K562 (cell line): Measurements from ENCODE around the gene FBP1. TPM values are rescaled to one million over a fixed set of nuclear protein-coding genes. Genes with fewer than 3 reads are reported as not detected.

Experiments used
- ATAC-seq: fragments of 200-7000 bp; cut with Tn5 transposase; 3 replicates; pipeline ENCODE4 v1.9.1; 2020; ENCODE audit warnings: moderate library complexity
- BruUV-seq: library from RNA; stranded (reverse); fragments of 400-500 nt; replicated peaks from 2 replicates; lab custom pipeline; 2021; lab: Mats Ljungman, UMichigan
- CTCF ChIA-PET: fragments of 300-600 bp; formaldehyde crosslinking; extraction: SDS; loops from one replicate; lab custom pipeline; 2021; ENCODE audit warnings: low intra/inter-chr PET ratio; lab: Yijun Ruan, JAX
- POLR2A ChIA-PET: fragments of 300-600, 350-650 bp; sonication (Branson Sonifier 250); formaldehyde crosslinking; extraction: SDS; loops from one replicate; lab custom pipeline; 2021; ENCODE audit warnings: antibody characterized with exemption, inconsistent platforms; lab: Yijun Ruan, JAX
- DNase-seq, 4 experiments: peaks; one replicate each; pipeline versions ENCODE4 v3.0.0 to v3.0.0-alpha.2; 2011 to 2018; ENCODE audit warnings: low spot score in 3 of 4, mixed read lengths in 3 of 4; ENCODE audit errors: extremely low read depth in 1 of 4
- FAIRE-seq: peaks from 2 replicates; lab custom pipeline; 2011; peaks lifted over from hg19 to GRCh38; lab: Jason Lieb, UNC
- H2AFZ ChIP-seq: 2 replicates; pipeline ENCODE4 v1.6.0; 2011; ENCODE audit warnings: low read depth, low read length, control low read depth, inconsistent platforms
- H3K27ac ChIP-seq: fragments of 200-600 bp; 3 replicates; pipeline ENCODE4 v1.8.0; 2011; ENCODE audit warnings: low read depth, mild to moderate bottlenecking, control low read depth, inconsistent platforms, low read length, moderate library complexity, mixed read lengths; ENCODE audit errors: extremely low read depth
- H3K27me3 ChIP-seq, 2 experiments: fragments of 300-600 bp in 1 of 2; 2 replicates in 1 of 2; 3 replicates in 1 of 2; pipeline versions ENCODE4 v1.6.0 to v1.8.0; 2011; ENCODE audit warnings: inconsistent platforms in 2 of 2, low read length in 2 of 2, mild to moderate bottlenecking in 1 of 2, mixed read lengths in 1 of 2, moderate library complexity in 1 of 2; ENCODE audit not compliant: control insufficient read depth in 2 of 2, insufficient read depth in 2 of 2
- H3K36me3 ChIP-seq: fragments of 300-600 bp; 3 replicates; pipeline ENCODE4 v1.8.0; 2011; ENCODE audit warnings: mild to moderate bottlenecking, low read length, inconsistent platforms; ENCODE audit not compliant: control insufficient read depth, insufficient read depth
- H3K4me1 ChIP-seq, 2 experiments: fragments of 200-600 bp in 1 of 2; replicated peaks in 1 of 2; 2 replicates in 1 of 2; 3 replicates in 1 of 2; pipeline versions ENCODE4 v1.5.1 to v1.8.0; 2011; ENCODE audit warnings: inconsistent platforms in 2 of 2, low read length in 2 of 2, mild to moderate bottlenecking in 1 of 2, mixed read lengths in 1 of 2, moderate library complexity in 1 of 2; ENCODE audit not compliant: control insufficient read depth in 2 of 2, insufficient read depth in 2 of 2
- H3K4me2 ChIP-seq: 2 replicates; pipeline ENCODE4 v1.6.1; 2011; ENCODE audit warnings: low read length, control low read depth, inconsistent platforms, mixed read lengths; ENCODE audit not compliant: insufficient read depth
- H3K4me3 ChIP-seq: fragments of 200-600 bp; sonication (generic), shearing (Covaris generic); 2 replicates; pipeline ENCODE4 v1.5.1; 2016; ENCODE audit warnings: control low read depth, inconsistent platforms
- H3K79me2 ChIP-seq: fragments of 200-600 bp; 3 replicates; pipeline ENCODE4 v1.8.0; 2011; ENCODE audit warnings: low read length, inconsistent platforms; ENCODE audit not compliant: control insufficient read depth, insufficient read depth
- H3K9ac ChIP-seq, 2 experiments: 2 replicates each; pipeline versions ENCODE4 v1.6.0 to v1.6.1; 2011; ENCODE audit warnings: low read depth in 2 of 2, low read length in 2 of 2, control low read depth in 1 of 2, inconsistent platforms in 1 of 2, mild to moderate bottlenecking in 1 of 2, mixed read lengths in 1 of 2; ENCODE audit not compliant: insufficient read depth in 1 of 2
- H3K9me1 ChIP-seq: one replicate; pipeline ENCODE4 v1.6.0; 2011; ENCODE audit warnings: inconsistent platforms, mild to moderate bottlenecking, low read length, moderate library complexity; ENCODE audit not compliant: control insufficient read depth, insufficient read depth
- H3K9me3 ChIP-seq: replicated peaks from 2 replicates; pipeline ENCODE4 v1.5.1; 2011; ENCODE audit warnings: low read depth, low read length, inconsistent platforms; ENCODE audit not compliant: control insufficient read depth, insufficient read depth
- H4K20me1 ChIP-seq: replicated peaks from 2 replicates; pipeline ENCODE4 v1.6.1; 2011; ENCODE audit warnings: low read length, inconsistent platforms, mixed read lengths; ENCODE audit not compliant: control insufficient read depth, insufficient read depth
- MAFK ChIP-seq: IDR thresholded peaks from 2 replicates; pipeline ENCODE4 v1.6.1; 2011; ENCODE audit warnings: low read length, improper control_type of control experiment
- SMARCC2 ChIP-seq: fragments of 450-650 bp; IDR thresholded peaks from 2 replicates; pipeline ENCODE4 v1.6.1; 2017; ENCODE audit warnings: antibody characterized with exemption, moderate library complexity, mild to moderate bottlenecking, low read depth
- SUPT5H ChIP-seq: fragments of 450-650 bp; IDR thresholded peaks from 2 replicates; pipeline ENCODE4 v1.6.1; 2016
- WGBS: fragments of 100-300 bp; shearing (Covaris generic); methylation state at CpG from one replicate; pipeline ENCODE4 v1.1.6; 2016; ENCODE audit warnings: low coverage, mixed read lengths; ENCODE audit not compliant: insufficient coverage; ENCODE audit errors: missing lambda C conversion rate; 5-methylcytosine and 5-hydroxymethylcytosine counted together
- in situ Hi-C: fragments of 300-500 bp; cut with MboI; formaldehyde crosslinking; loops from 4 replicates; pipeline ENCODE4 v1.15.0; 2018; ENCODE audit warnings: inconsistent platforms, mixed read lengths
- intact Hi-C: fragments of 100-400 bp; cut with micrococcal nuclease; formaldehyde crosslinking; loops from 2 replicates; pipeline ENCODE4 v1.14.2; 2022
- polyA plus RNA-seq, 8 experiments: library from polyadenylated mRNA; depleted of rRNA in 4 of 8; stranded (reverse) in 5 of 8; unstranded in 3 of 8; fragments of >200 nt; fragmentation: Nextera tagmentation in 2 of 8; fragmentation: Illumina TruSeq in 1 of 8; extraction: Ambion mirVana in 2 of 8; extraction: Trizol in 1 of 8; gene quantifications; 2 replicates each; pipeline versions ENCODE4 v1.2.1 to v1.2.3, GENCODE V29; 2011 to 2014; ENCODE audit warnings: inconsistent platforms in 1 of 8, missing spikeins in 1 of 8
- total RNA-seq, 7 experiments: library from RNA; depleted of rRNA in 6 of 7; stranded (reverse); fragments of >200 nt in 6 of 7; fragmentation: Illumina TruSeq in 2 of 7; extraction: Trizol in 2 of 7; gene quantifications; 2 replicates each; pipeline versions ENCODE4 v1.2.1 to v1.2.3, GENCODE V29; 2011 to 2021; ENCODE audit warnings: low replicate concordance in 1 of 7
- TF ChIP-seq, protein P1 (sequence below): sonication (generic); formaldehyde crosslinking; IDR thresholded peaks from 2 replicates; pipeline ENCODE4 v1.8.0; 2023; ENCODE audit warnings: missing genetic modification reagents, mild to moderate bottlenecking, borderline replicate concordance
- TF ChIP-seq, protein P2 (sequence below): fragments of 250-450 bp; sonication (Bioruptor Pico); IDR thresholded peaks from 2 replicates; pipeline ENCODE4 v1.8.0; 2021; ENCODE audit warnings: mild to moderate bottlenecking, moderate library complexity
- TF ChIP-seq, protein P3 (sequence below): sonication (generic); formaldehyde crosslinking; IDR thresholded peaks from 2 replicates; pipeline ENCODE4 v1.8.1; 2023; ENCODE audit warnings: mild to moderate bottlenecking, missing genetic modification reagents, moderate library complexity
- TF ChIP-seq, protein P4 (sequence below), 2 experiments: IDR thresholded peaks; 2 replicates each; pipeline ENCODE4 v1.6.1; 2011; ENCODE audit warnings: borderline replicate concordance in 1 of 2, control low read depth in 1 of 2, low read depth in 1 of 2, low read length in 1 of 2, mild to moderate bottlenecking in 1 of 2, mixed read lengths in 1 of 2, moderate library complexity in 1 of 2; ENCODE audit not compliant: insufficient read depth in 1 of 2, insufficient read length in 1 of 2, poor library complexity in 1 of 2, severe bottlenecking in 1 of 2; ENCODE audit errors: extremely low read depth in 1 of 2
- TF ChIP-seq, protein P5 (sequence below): sonication (generic); formaldehyde crosslinking; IDR thresholded peaks from 2 replicates; pipeline ENCODE4 v1.8.1; 2023; ENCODE audit warnings: mild to moderate bottlenecking, missing genetic modification reagents

The FBP1 gene
- total and polyA plus RNA-seq, 9 of the 15 experiments (the other 6 are each of a cell fraction or from before 2014, with no cell fraction given), result 0.24 TPM; not detected in 8

DNA sequence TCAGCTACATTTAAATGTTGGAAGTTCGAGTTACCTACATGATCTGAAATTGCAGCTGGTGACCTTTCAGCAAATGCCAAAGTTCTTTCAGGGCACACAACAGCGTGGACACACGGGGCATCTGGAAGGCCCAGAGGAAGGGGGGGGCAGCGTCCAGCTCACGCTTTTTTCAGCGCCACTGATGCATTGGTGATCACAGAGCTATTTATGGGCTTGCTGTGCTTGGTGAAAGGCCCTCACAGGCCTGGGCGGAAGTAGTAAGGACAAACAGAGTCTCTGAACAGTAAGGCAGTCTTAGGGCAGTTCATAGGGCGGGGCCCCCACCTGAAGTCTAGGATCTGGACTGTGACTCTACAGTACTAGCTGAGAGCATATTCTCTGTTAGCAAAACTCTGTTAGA lies 39.1 kb downstream of the FBP1 start (continued):
- TF ChIP-seq, protein P1, sequence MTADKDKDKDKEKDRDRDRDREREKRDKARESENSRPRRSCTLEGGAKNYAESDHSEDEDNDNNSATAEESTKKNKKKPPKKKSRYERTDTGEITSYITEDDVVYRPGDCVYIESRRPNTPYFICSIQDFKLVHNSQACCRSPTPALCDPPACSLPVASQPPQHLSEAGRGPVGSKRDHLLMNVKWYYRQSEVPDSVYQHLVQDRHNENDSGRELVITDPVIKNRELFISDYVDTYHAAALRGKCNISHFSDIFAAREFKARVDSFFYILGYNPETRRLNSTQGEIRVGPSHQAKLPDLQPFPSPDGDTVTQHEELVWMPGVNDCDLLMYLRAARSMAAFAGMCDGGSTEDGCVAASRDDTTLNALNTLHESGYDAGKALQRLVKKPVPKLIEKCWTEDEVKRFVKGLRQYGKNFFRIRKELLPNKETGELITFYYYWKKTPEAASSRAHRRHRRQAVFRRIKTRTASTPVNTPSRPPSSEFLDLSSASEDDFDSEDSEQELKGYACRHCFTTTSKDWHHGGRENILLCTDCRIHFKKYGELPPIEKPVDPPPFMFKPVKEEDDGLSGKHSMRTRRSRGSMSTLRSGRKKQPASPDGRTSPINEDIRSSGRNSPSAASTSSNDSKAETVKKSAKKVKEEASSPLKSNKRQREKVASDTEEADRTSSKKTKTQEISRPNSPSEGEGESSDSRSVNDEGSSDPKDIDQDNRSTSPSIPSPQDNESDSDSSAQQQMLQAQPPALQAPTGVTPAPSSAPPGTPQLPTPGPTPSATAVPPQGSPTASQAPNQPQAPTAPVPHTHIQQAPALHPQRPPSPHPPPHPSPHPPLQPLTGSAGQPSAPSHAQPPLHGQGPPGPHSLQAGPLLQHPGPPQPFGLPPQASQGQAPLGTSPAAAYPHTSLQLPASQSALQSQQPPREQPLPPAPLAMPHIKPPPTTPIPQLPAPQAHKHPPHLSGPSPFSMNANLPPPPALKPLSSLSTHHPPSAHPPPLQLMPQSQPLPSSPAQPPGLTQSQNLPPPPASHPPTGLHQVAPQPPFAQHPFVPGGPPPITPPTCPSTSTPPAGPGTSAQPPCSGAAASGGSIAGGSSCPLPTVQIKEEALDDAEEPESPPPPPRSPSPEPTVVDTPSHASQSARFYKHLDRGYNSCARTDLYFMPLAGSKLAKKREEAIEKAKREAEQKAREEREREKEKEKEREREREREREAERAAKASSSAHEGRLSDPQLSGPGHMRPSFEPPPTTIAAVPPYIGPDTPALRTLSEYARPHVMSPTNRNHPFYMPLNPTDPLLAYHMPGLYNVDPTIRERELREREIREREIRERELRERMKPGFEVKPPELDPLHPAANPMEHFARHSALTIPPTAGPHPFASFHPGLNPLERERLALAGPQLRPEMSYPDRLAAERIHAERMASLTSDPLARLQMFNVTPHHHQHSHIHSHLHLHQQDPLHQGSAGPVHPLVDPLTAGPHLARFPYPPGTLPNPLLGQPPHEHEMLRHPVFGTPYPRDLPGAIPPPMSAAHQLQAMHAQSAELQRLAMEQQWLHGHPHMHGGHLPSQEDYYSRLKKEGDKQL (CRISPR knock-in tag), result no peak
- no peak for TF ChIP-seq MAFK

DNA sequence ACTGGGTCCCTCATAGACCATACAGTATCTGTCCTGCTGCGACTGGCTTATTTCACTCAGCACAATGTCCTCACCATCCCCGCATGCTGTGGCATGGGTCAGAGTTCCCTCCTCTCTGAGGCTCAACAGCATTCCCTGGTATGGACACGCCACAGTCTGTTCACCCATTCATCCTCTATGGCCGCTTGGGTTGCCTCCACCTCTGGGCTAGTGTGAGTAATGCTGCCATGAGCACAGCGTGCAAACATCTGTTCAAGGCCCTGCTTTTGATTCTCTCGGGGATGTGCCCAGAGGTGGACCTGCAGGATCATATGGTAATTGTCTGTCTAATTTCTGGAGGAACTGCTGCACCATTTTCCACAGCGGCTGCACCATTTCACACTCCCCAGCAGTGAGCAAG lies 40.2 kb downstream of the FBP1 start:
- CTCF ChIA-PET, result no interaction called here
- no peaks in the 10 kb centered on the region for H3K4me1 ChIP-seq
- H4K20me1 ChIP-seq, result no peaks in the 10 kb centered on the region; the same call in 1 of the 2 replicates
- in situ Hi-C loops, result no loop called here
- no peak overlapping the region for H3K9ac ChIP-seq
- H3K9me3 ChIP-seq, result no peaks in the 10 kb centered on the region
- H3K36me3 ChIP-seq, result no peaks in the 10 kb centered on the region
- no peak for FAIRE-seq
- H2AFZ ChIP-seq, result no peak overlapping the region
- DNase-seq, result no peak
- 6% methylated on average over 7 of the region's 7 CpGs for WGBS
- POLR2A ChIA-PET, result no interaction called here
- peaks cover 28 to 56% of the 10 kb centered on the region in 2 experiments; a peak in 4 of 5 replicates for H3K27me3 ChIP-seq
- H3K4me3 ChIP-seq, result no peak overlapping the region
- no peak for ATAC-seq
- BruUV-seq, result no TSS peak
- no peak overlapping the region for H3K4me2 ChIP-seq
- H3K9me1 ChIP-seq, result no peaks in the 10 kb centered on the region
- no peak overlapping the region for H3K27ac ChIP-seq
- intact Hi-C loops, result no loop called here
- H3K79me2 ChIP-seq, result no peaks in the 10 kb centered on the region
- TF ChIP-seq, protein P2, sequence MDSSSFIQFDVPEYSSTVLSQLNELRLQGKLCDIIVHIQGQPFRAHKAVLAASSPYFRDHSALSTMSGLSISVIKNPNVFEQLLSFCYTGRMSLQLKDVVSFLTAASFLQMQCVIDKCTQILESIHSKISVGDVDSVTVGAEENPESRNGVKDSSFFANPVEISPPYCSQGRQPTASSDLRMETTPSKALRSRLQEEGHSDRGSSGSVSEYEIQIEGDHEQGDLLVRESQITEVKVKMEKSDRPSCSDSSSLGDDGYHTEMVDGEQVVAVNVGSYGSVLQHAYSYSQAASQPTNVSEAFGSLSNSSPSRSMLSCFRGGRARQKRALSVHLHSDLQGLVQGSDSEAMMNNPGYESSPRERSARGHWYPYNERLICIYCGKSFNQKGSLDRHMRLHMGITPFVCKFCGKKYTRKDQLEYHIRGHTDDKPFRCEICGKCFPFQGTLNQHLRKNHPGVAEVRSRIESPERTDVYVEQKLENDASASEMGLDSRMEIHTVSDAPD, result no peak
- no peak for TF ChIP-seq SUPT5H
- TF ChIP-seq, protein P3, sequence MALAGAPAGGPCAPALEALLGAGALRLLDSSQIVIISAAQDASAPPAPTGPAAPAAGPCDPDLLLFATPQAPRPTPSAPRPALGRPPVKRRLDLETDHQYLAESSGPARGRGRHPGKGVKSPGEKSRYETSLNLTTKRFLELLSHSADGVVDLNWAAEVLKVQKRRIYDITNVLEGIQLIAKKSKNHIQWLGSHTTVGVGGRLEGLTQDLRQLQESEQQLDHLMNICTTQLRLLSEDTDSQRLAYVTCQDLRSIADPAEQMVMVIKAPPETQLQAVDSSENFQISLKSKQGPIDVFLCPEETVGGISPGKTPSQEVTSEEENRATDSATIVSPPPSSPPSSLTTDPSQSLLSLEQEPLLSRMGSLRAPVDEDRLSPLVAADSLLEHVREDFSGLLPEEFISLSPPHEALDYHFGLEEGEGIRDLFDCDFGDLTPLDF (CRISPR knock-in tag), result no peak
- no peak for TF ChIP-seq SMARCC2
- TF ChIP-seq, protein P4, sequence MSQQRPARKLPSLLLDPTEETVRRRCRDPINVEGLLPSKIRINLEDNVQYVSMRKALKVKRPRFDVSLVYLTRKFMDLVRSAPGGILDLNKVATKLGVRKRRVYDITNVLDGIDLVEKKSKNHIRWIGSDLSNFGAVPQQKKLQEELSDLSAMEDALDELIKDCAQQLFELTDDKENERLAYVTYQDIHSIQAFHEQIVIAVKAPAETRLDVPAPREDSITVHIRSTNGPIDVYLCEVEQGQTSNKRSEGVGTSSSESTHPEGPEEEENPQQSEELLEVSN (IDR thresholded peaks at IDR 0.05; ENCODE audit: borderline replicate concordance in 1 of 2, extremely low read depth in 1 of 2, insufficient read depth in 1 of 2, insufficient read length in 1 of 2, low read depth in 1 of 2, low read length in 1 of 2, poor library complexity in 1 of 2, severe bottlenecking in 1 of 2), result no peak
- TF ChIP-seq, protein P5, sequence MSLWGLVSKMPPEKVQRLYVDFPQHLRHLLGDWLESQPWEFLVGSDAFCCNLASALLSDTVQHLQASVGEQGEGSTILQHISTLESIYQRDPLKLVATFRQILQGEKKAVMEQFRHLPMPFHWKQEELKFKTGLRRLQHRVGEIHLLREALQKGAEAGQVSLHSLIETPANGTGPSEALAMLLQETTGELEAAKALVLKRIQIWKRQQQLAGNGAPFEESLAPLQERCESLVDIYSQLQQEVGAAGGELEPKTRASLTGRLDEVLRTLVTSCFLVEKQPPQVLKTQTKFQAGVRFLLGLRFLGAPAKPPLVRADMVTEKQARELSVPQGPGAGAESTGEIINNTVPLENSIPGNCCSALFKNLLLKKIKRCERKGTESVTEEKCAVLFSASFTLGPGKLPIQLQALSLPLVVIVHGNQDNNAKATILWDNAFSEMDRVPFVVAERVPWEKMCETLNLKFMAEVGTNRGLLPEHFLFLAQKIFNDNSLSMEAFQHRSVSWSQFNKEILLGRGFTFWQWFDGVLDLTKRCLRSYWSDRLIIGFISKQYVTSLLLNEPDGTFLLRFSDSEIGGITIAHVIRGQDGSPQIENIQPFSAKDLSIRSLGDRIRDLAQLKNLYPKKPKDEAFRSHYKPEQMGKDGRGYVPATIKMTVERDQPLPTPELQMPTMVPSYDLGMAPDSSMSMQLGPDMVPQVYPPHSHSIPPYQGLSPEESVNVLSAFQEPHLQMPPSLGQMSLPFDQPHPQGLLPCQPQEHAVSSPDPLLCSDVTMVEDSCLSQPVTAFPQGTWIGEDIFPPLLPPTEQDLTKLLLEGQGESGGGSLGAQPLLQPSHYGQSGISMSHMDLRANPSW, result no peak
